ENCODE data around the gene NLK.
"Not testable (repeated sequence)": the region's sequence is repeated elsewhere in the genome, so short reads cannot be mapped to it uniquely, and the experiment has no call there.

Gene NLK

GRCh38 chr17:28118362-28118761, 75.9 kb downstream of the NLK start:
- no peak for DNase-seq

- no peak for DNase-seq
Observed at GRCh38 chr17:28119046-28119445, 76.6 kb downstream of the NLK start.

- DNase-seq: no peak
Observed at GRCh38 chr17:28119560-28119959, 77.1 kb downstream of the NLK start.

- DNase-seq: no peak
Observed at GRCh38 chr17:28120766-28121165, 78.3 kb downstream of the NLK start.

- no peak for DNase-seq
Observed at GRCh38 chr17:28124962-28125361, 82.5 kb downstream of the NLK start.

- DNase-seq: no peak
Observed at GRCh38 chr17:28125526-28126378, 83.3 kb downstream of the NLK start.

- no peak for DNase-seq
Observed at GRCh38 chr17:28127196-28127595, 84.7 kb downstream of the NLK start.

GRCh38 chr17:28128779-28129178, 86.3 kb downstream of the NLK start:
- no peak for DNase-seq

GRCh38 chr17:28130472-28130871, 88.0 kb downstream of the NLK start:
- DNase-seq: no peak

- DNase-seq: no peak
Observed at GRCh38 chr17:28131599-28131998, 89.1 kb downstream of the NLK start.

GRCh38 chr17:28133562-28133970, 91.1 kb downstream of the NLK start:
- no peak for DNase-seq

GRCh38 chr17:28136923-28137322, 94.4 kb downstream of the NLK start:
- no peak for DNase-seq

GRCh38 chr17:28139822-28140221, 97.3 kb downstream of the NLK start:
- no peak for DNase-seq

GRCh38 chr17:28141313-28141712, 98.8 kb downstream of the NLK start:
- DNase-seq: no peak

GRCh38 chr17:28141773-28142172, 99.3 kb downstream of the NLK start:
- DNase-seq: no peak

GRCh38 chr17:28142305-28142704, 99.8 kb downstream of the NLK start:
- DNase-seq: no peak

GRCh38 chr17:28144019-28144418, 101.5 kb downstream of the NLK start:
- DNase-seq: no peak

- no peak for DNase-seq
Observed at GRCh38 chr17:28145348-28145747, 102.9 kb downstream of the NLK start.

GRCh38 chr17:28147017-28147416, 104.5 kb downstream of the NLK start:
- no peak for DNase-seq

GRCh38 chr17:28151001-28151400, 108.5 kb downstream of the NLK start:
- DNase-seq: no peak

GRCh38 chr17:28154214-28154613, 111.7 kb downstream of the NLK start:
- no peak for DNase-seq

GRCh38 chr17:28155405-28155804, 112.9 kb downstream of the NLK start:
- not testable (repeated sequence) for DNase-seq

GRCh38 chr17:28159004-28159403, 116.5 kb downstream of the NLK start:
- no peak for DNase-seq

- no peak for DNase-seq
Observed at GRCh38 chr17:28159924-28160323, 117.4 kb downstream of the NLK start.

GRCh38 chr17:28160610-28161009, 118.1 kb downstream of the NLK start:
- DNase-seq: no peak
